ENCODE measurements around the gene RPH3AL.

The RPH3AL gene

GRCh38 chr17:185445-186138 lies 167.0 kb downstream of the RPH3AL start:
- no peak for ATAC-seq
- TF ChIP-seq OSR1 (CRISPR knock-in tag; IDR thresholded peaks at IDR 0.05) (no peak), BACH2 (CRISPR knock-in tag; IDR thresholded peaks at IDR 0.05; ENCODE audit: borderline replicate concordance) (no peak), GLIS3 (CRISPR knock-in tag; IDR thresholded peaks at IDR 0.05) (no peak), CSDC2 (CRISPR knock-in tag; IDR thresholded peaks at IDR 0.05) (no peak), ZNF70 (CRISPR knock-in tag; IDR thresholded peaks at IDR 0.05) (no peak), ZFP30 (CRISPR knock-in tag; IDR thresholded peaks at IDR 0.05) (no peak), ZNF565 (CRISPR knock-in tag; conservative IDR thresholded peaks at IDR 0.05; ENCODE audit: low read depth) (no peak), RARB (CRISPR knock-in tag; IDR thresholded peaks at IDR 0.05) (no peak), ESRRG (CRISPR knock-in tag; IDR thresholded peaks at IDR 0.05) (no peak), ARNTL (CRISPR knock-in tag; IDR thresholded peaks at IDR 0.05; ENCODE audit: borderline replicate concordance, low read depth) (no peak)

DNA sequence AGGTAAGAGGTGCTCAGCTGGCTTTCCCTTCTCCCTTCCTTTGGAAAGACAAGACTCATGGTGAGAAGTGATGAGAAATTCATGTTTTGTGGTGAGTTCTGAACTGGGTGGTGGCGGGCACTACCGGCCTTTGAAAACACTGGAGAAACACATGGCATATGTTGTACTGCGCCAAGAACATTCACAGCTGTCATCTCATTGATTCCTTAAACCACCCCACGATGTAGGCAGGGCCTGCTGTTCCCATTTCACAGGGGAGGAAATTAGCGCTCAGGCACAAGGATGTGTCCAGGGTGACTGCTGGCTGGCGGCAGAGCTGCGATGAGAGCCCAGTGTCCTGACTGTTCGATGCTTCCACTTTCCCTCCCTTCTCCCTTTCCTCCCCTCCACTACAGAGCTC lies 169.6 kb downstream of the RPH3AL start:
- ATAC-seq: no peak

GRCh38 chr17:182050-182751 lies 170.4 kb downstream of the RPH3AL start:
- no peak for TF ChIP-seq ZFP3 (CRISPR knock-in tag; IDR thresholded peaks at IDR 0.05)
- no peak for TF ChIP-seq PPARA (CRISPR knock-in tag; IDR thresholded peaks at IDR 0.05; ENCODE audit: borderline replicate concordance)
- TF ChIP-seq PATZ1 (CRISPR knock-in tag; IDR thresholded peaks at IDR 0.05; ENCODE audit: borderline replicate concordance): no peak
- TF ChIP-seq SNAI2 (CRISPR knock-in tag; IDR thresholded peaks at IDR 0.05): no peak
- no peak for TF ChIP-seq ZNF565 (CRISPR knock-in tag; conservative IDR thresholded peaks at IDR 0.05; ENCODE audit: low read depth)
- TF ChIP-seq GLIS3 (CRISPR knock-in tag; IDR thresholded peaks at IDR 0.05): no peak

More for the DNA sequence above, 169.6 kb downstream of the RPH3AL start:
- no peak for TF ChIP-seq ZFP3 (CRISPR knock-in tag; IDR thresholded peaks at IDR 0.05)
- TF ChIP-seq POU6F1 (CRISPR knock-in tag; IDR thresholded peaks at IDR 0.05; ENCODE audit: borderline replicate concordance, low read depth): no peak
- TF ChIP-seq TCF4 (CRISPR knock-in tag; IDR thresholded peaks at IDR 0.05; ENCODE audit: borderline replicate concordance): no peak

GRCh38 chr17:181245-182049 lies 171.2 kb downstream of the RPH3AL start, which contains the start of gene DOC2B:
DOC2B (minus strand) TSS chr17:181650; CDS start chr17:181479, 171 bp downstream.
- TF ChIP-seq ZC3H10 (CRISPR knock-in tag; IDR thresholded peaks at IDR 0.05) (no peak), ZNF70 (CRISPR knock-in tag; IDR thresholded peaks at IDR 0.05) (no peak), ISL1 (CRISPR knock-in tag; IDR thresholded peaks at IDR 0.05) (no peak), OSR1 (CRISPR knock-in tag; IDR thresholded peaks at IDR 0.05) (no peak), RARB (CRISPR knock-in tag; IDR thresholded peaks at IDR 0.05) (no peak), SNAI2 (CRISPR knock-in tag; IDR thresholded peaks at IDR 0.05) (no peak), CREB5 (CRISPR knock-in tag; IDR thresholded peaks at IDR 0.05; ENCODE audit: low read depth) (no peak), BACH2 (CRISPR knock-in tag; IDR thresholded peaks at IDR 0.05; ENCODE audit: borderline replicate concordance) (no peak), ESRRG (CRISPR knock-in tag; IDR thresholded peaks at IDR 0.05) (no peak), ARNTL (CRISPR knock-in tag; IDR thresholded peaks at IDR 0.05; ENCODE audit: borderline replicate concordance, low read depth) (no peak), TCF4 (CRISPR knock-in tag; IDR thresholded peaks at IDR 0.05; ENCODE audit: borderline replicate concordance) (no peak), CSDC2 (CRISPR knock-in tag; IDR thresholded peaks at IDR 0.05) (no peak), ZNF565 (CRISPR knock-in tag; conservative IDR thresholded peaks at IDR 0.05; ENCODE audit: low read depth) (no peak), ZFP3 (CRISPR knock-in tag; IDR thresholded peaks at IDR 0.05) (no peak), CSRNP3 (CRISPR knock-in tag; IDR thresholded peaks at IDR 0.05) (no peak), ZNF8 (CRISPR knock-in tag; IDR thresholded peaks at IDR 0.05) (no peak)
- peak; percentile 62 for ATAC-seq

More at GRCh38 chr17:182050-182751, 170.4 kb downstream of the RPH3AL start:
- no peak for ATAC-seq
